HCEC 1CT (cell line): ENCODE data around the gene BEST2.
"Not testable (repeated sequence)": the region's sequence is repeated elsewhere in the genome, so short reads cannot be mapped to it uniquely, and the experiment has no call there.

Experiments
- DNase-seq: peaks from one replicate; pipeline ENCODE4 v3.0.0-alpha.2; 2017

Gene BEST2

DNA sequence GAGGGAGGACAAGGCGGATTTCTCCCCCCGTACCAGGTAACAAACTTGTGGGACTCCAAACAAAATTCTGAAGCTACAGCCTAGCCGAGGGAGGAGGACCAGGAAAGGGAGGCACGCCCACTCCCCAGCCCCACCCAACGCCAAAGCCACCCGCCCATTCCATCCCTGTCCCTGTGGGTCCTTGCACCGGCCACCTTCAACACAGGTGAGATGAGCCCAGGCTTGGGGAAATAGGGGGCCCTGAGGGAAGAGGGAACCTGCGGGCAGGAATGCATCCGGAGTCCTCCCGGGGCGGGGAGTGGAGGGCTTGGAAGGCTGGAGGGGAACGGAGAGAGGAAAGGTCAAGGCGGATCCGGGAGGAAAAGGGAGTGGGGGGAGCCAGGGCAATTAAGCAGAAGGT lies at the start of gene BEST2:
TSS of gene BEST2 (plus strand) at position 157 of the 400 bp plus-strand sequence. CDS start 802 bp downstream, outside the sequence.
- no peak for DNase-seq

DNA sequence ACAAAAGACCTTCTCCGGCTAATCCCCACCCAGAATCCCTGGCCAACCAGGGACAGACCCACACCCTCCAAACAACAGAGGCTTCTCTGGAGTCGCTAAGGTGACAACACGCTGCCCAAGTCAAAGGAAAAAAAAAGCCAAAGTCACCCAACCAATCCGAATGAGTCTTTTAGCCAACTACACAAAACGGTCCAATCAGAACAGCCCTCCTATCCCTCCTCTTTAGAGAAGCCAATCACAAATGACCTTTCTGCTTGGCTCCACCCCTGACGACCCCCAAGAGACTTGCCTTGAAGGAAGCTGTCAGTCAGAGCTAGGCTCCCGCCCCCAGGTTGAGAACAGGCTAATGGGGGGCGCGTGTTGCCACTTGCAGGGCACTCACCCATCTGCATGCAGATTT lies 48.5 kb upstream of the BEST2 start:
- peak; percentile 22 for DNase-seq

DNA sequence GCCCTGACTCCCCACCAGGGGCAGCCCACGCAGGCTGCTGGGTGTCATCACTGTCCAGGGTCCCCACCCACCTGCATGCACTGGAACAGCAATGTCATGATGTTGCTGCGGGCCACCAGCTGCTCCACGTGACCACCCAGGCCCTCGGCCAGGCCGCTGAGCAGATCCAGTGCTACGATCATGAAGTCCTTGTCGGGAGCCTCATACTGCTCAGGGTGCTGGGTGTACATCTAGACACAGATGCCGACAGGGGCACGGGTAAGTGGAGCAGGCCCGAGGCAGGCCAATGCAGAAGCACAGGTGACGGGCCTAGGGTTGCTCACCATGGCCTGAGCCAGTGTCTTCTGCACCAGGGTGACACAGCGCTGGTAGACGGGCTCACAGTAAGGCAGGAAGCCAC lies 46.4 kb upstream of the BEST2 start:
- DNase-seq = no peak

DNA sequence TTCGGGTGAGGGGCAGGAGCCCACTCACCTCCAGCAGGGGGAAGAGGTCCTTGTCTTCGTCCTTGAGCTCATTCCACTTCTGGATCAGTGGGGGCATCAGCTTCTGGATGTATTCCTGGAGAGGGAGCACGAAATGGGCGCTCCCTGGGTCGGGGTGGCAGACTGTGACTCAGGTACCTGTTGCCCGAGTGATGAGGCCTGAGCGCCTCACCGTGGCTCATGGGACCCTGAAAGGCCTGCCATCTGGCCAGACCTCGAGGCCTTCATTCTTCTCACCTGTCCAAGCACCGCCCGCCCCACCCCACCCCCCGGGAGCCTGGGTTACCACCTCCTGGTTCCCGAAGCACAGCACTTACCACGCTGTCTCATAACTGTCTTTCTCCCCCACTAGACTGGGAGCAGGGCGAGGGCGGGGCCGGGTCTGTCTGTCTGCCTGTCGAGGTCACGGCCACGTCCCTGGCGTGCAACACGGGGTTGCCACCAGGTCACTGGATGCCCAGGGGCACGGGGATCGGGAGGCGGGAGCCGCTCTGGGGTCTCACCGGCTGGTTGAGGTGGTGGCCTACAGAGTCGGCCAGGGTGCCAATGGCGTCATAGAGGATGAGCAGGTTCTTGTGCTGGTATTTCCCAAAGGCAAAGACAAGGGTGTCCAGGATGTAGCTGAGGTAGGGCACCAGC lies 45.8 kb upstream of the BEST2 start:
- DNase-seq = no peak

DNA sequence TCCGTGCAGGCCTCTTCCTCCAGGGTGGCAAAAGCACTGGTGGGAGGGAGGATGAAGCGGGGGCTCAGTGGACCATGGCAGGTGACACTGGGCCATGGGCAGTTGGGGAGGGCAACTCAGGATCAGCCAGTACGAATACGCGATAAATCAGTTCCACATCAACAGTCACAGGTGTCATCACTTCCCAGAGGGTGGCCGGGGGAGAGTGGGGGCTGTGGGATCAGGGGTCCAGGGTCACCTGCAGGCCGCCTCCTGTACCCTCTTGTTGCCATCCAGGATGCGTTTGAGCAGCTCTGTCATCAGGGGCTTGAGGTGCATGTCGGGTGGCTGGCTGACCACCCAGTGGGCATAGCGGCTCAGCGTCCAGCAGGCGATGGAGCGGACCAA lies 45.3 kb upstream of the BEST2 start:
- DNase-seq = no peak

DNA sequence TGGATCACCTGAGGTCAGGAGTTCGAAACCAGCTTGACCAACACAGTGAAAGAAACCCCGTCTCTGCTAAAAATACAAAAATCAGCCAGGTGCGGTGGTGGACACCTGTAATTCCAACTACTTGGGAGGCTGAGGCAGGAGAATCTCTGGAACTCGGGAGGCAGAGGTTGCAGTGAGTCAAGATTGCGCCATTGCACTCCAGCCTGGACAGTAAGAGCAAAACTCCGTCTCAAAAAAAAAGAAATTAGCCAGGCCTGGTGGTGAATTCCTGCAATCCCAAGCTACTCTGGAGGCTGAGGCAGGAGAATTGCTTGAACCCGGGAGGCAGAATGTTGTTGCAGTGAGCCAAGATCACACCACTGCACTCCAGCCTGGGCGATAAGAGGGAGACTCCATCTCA lies 43.0 kb upstream of the BEST2 start:
- no peak for DNase-seq

DNA sequence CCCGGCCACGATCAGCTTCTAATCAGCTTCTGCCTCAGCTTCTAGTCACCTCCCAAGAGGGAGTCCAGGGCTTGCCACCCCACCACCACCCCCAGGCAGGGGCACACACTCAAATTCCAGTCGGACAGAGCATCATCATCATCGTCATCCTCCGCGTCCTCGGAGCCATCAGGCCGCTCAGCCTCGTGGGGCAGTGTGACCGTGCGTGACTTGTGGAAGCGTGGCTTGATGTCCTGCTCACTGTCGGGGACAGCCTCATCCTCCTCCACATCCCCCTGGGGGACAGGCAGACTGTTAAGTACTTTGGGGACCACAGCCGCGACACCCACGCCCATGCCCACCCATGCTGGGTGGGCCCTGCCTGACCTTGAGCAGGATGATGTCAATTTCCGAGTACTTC lies 40.4 kb upstream of the BEST2 start:
- no peak for DNase-seq

DNA sequence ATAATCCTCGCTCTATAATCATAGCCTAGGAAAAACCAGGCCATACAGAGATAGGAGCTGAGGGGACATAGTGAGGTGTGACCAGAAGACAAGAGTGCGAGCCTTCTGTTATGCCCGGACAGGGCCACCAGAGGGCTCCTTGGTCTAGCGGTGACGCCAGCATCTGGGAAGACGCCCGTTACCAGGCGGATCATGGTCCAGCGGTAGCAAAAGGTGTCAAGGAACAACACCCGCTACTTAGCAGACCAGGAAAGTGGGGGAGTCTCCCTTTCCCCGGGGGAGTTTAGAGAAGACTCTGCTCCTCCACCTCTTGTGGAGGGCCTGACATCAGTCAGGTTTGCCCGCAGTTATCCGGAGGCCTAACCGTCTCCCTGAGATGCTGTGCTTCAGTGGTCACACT lies 39.5 kb upstream of the BEST2 start:
- not testable (repeated sequence) for DNase-seq

DNA sequence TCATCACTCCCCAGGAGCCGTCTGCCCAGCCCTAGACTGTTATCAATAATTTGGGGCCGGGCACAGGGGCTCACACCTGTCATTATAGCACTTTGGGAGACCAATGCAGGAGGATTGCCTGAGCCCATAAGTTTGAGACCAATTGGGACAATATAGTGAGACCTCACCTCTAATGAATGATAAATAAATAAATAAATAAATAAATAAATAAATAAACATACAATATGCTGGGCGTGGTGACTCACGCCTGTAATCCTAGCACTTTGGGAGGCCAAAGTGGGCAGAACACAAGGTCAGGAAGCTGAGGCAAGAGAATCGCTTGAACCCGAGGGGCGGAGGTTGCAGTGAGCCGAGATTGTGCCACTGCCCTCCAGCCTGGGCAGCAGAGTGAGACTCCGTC lies 38.3 kb upstream of the BEST2 start:
- DNase-seq = not testable (repeated sequence)

DNA sequence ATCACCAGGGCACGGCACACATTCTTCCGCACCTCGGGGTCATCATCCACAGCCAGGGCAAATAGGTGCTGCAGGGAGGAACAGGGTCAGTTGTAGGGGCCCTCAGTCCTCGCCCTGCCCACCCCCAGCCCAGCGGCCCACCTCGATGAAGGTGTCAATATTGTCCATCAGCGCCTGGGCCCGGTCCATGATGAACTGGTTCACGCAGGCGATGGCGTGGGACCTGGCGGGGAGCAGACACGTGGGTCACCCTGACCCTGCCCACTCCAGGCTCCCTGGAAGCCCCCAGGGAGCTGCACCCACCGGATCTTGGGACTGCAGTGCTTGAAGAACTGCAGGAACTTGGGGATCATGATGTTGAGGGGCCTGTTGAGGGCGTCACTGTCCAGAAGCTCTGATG lies 36.5 kb upstream of the BEST2 start:
- no peak for DNase-seq

DNA sequence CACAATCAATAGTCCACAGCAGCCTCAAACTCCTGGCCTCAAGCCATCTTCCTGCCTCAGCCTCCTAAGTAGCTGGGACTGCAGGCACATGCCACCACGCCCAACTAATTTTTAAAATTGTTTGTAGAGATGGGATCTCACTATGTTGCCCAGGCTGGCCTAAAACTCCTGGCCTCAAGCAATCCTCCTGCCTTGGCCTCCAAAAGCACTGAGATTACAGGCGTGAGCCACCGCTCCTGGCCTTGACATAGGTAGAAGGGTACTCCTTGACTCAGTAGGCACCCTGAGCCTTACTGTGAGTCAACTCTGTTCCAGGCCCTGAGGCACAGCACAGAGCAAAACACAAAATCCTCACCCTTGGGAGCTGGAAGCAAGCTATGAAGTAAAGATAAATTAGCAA lies 35.7 kb upstream of the BEST2 start:
- no peak for DNase-seq

DNA sequence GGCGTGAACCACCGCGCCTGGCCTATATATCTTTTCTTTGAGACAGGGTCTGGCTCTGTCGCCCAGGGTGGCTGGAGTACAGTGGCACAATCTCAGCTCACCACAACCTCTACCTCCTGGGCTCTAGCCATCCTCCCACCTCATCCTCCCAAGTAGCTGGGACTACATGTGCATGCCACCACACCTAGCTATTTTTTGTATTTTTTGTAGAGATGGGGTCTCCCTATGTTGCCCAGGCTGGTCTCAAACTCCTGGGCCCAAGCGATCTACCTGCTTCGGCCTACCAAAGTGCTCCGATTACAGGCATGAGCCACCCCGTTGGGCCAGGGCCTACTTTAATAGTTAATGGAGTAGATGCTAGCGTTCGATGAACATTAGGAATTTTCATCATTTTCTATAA lies 31.3 kb upstream of the BEST2 start:
- DNase-seq = no peak

DNA sequence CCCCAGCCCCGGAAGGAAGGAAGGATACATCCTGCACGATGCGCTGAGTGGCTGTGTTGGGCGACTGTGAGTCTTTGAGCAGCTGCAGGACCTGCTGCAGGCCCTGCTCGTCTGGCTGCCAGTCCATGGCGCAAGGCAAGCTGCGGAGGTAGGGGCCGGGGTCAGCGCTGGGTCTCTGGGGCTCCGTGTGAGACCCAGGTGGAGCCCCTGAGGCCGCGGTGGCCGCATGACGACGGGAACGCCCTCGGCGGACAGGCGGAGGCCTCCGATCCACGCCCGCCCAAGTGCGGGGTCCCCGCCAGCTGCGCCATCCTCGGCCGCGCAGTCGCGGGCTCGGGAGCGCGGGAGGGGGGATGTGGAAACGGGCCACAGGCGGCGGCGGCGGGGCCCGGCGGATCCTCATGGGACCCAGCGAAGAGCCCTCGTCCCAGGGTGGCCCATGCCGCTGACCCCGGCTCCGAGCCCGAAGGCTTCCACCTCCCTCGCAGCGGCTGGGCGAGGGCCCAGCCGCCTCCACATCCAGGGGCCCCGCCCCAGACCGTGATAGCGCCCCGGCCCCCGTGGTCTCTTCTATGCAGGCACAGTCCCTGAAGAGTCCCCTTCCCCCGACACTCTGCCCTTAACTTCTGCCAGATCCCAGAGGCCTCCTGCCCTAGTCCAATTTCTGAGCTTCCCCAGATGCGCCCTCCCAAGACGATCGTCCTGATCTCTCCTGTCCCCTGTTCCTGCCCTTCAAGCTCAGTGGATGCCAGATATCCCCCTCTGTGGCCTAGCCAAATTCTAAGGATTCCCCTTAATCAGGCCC lies 30.5 kb upstream of the BEST2 start:
- DNase-seq = peak; percentile 13

DNA sequence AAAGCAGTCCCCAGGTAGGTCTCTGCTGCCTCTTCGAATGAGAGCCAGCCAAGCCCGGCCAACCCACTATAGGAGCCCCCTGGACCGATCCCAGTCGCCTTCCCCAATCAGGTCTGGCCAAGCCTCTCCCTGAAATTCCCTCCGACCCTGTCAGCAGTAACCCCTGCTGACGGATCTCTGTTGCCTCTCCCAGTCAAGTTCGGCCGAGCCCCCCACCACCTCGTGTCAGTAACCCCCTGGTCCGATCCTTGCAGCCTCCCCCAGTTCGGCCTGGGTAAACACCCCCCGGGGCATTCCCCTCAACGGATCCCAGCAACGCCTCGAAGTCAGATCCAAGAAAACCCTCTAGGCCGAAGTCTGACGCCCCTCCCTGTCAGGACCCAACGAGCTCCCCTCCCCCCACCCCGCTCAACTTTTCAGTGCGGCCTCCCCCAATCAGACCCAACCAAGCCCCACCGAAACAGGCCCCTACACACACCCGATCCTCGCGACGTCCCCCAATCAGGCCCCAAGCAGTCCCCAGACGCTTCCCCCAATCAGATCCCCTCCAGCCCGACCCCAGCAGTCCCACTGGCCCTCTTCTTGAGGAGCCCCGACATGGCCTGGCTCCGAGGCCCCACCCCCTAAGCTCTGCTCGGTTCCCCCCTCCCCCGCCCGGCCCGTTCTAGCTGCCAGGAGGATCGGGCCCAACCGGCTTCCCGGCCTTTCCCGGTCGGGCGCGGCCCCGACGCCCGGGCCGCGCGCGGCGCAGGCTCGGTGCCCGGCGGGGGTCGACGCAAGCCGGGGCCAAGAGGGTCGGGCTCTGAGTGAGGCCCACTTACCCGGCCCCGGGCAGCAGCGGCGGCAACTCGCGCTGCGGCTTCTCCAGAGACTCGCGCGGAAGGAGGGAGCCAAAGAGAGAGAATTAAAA lies 29.7 kb upstream of the BEST2 start:
- DNase-seq = peak; percentile 62

DNA sequence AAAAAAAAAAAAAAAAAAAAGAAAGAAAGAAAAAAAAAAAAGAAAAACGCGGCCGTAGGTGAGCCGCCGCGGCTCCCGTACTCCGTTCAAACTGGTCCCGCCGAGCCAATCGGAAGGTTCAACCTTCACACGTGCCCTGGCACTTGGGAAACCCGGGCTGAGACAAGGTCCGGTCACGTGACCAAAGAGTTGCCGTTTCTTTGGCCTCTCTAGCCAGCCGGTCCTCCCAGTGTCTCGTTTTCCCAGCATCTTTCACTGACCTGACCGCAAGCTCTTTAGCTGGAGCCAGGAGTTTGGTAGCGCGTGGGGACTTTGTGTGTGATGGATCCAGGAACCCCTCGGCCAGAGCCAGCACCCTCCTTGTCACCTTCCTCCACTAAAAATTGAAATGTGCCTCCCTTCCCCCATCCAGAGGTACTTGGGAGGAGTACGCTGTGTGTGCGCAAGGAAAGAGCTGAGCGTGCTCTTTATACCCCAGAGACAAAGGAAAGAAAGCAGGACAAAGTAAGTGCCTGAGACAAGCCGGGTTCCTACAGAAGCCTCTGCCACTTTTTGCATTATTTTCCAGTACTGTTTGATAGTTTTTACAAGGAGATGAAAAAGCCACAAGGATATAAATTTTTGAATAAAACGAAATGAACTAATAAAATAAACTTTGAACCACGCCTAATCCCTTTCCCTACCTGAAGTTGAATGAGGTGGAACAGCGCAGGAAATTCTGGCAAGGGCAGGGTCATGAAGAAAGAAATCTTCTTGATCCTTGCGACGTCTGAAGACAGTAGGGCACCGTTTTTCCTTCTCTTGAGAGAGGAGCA lies 28.8 kb upstream of the BEST2 start:
- peak; percentile 98 for DNase-seq

DNA sequence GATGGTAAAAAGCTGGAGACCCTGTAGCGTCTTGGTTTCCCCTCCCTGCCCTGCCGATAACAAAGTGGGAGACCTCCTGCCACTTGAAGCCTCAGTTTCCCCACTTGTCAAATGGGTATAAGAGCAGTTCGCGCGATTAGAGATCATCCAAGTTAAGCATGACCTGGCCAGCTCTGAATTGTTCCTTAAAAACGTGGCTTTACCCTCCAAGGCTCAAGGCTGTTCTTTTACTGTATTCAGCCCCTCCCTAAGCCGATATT lies 28.3 kb upstream of the BEST2 start:
- peak; percentile 14 for DNase-seq

DNA sequence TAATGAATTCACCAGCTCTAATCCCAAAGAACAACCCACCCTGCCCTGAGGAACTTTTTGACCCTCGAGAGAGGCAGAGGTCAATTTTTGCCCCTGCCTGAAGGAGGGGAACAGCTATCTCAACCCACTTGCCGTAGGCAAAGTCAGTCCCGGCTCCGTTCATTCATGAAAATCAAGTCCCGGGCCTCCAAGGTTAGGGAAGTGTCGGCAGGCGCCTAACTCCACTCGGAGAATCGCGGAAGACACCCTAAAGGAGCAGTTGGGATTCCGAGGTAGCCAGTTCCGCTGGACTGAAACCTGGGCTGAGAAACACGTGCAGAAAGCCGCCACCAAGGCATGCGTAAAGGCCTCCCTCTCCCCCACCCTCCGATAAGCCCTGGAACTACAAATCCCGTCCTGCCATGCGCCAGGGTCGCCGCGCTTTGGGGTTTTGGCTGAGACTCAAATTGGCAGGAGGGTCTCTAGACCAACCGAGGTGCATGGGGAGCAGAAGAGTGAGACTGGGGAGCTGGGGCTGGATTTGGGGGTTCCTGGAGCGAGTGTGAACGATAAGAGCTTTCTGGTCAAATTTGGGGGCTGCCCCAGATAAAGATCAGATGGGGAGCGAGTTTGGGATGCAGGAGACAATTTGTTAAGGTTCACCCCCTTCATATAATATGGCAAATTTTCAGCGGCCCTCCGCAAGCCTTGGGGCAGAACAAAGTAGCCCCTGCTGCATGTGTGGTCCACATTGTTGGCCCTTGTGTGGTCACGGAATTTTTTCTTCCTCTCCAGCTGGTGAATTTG lies 27.8 kb upstream of the BEST2 start, which contains the start of gene TNPO2:
TSS of gene TNPO2 (minus strand) at position 292 of the 786 bp plus-strand sequence. CDS start 2,955 bp downstream, outside the sequence.
- peak; percentile 64 for DNase-seq

DNA sequence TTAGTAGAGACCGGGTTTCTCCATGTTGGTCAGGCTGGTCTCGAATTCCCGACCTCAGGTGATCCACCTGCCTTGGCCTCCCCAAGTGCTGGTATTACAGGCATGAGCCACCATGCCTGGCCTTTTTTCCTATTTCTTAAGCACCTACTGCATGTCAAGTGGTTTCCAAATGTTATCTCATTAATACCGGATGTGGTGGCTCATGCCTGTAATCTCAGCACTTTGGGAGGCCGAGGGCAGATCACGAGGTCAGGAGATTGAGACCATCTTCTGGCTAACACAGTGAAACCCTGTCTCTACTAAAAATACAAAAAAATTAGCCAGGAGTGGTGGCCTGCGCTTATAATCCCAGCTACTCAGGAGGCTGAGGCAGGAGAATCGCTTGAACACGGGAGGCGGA lies 26.0 kb upstream of the BEST2 start:
- not testable (repeated sequence) for DNase-seq

DNA sequence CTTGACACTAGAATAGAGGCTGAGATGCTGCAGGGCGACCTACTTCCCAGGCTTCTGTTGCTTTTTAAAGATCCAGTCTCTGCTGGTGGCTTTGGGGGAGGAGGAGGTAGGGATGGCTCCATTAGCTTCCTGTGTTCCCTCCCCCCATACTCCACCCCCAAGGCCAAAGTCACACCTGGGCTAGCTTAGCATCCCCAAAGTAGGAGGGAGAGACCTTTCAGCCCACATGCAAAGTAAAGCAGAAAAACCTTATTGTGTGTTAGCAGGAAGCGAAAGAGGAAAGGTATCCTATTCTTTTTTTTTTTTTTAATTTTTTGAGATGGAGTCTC lies 24.6 kb upstream of the BEST2 start:
- no peak for DNase-seq

DNA sequence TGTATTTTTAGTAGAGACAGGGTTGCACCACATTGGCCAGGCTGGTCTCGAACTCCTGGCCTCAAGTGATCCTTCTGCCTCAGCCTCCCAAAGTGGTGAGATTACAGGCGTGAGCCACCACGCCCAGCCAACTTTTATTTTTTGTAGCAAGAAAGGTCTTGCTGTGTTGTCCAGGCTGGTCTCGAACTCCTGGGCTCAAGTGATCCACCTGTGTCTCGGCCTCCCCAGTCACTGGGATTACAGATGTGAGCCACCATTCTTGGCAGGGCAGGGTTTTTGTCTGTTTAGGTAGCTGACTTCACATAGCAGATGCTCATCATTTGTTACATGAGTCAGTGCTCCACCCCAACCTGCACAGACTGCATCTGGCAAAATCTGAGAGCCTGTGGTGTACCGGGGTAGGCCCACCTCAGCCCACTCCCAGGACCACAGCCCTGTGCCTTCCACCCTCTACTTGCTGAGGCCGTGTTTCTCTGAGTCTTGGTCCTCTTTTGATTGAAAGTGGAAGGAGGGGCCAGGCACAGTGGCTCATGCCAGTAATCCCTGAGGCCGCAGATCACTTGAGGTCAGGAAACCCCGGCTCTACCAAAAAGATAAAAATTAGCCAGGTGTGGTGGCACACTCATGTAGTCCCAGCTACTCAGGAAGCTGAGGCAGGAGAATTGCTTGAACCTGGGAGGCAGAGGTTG lies 23.7 kb upstream of the BEST2 start:
- DNase-seq = no peak

DNA sequence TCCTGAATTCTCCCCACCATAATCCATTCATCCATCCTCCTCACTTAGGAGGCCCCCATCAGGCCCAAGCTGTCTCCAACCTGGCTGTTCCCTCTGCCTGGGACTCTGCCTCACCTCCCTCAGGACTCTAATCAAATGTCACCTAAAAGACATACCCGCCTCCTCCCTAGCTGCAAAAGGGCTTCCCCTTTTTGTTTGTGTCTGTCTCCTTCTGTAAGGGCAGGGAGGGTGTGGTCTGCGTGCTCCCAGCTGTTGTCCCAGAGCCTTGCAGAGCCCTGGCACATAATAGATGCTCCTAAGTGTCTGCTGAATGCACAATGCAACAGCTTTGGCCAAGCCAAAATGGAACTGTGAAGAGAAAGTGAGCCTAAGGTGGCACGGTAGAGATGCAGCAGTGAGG lies 21.5 kb upstream of the BEST2 start:
- DNase-seq = no peak
